Suprapubic skin (tissue), 4 donors: Measurements from ENCODE around the gene EME2. TPM values are rescaled to one million over a fixed set of nuclear protein-coding genes. Genes with fewer than 3 reads are reported as not detected.

ENCODE experiments used
- DNase-seq, 2 donors: peaks; one replicate each; pipeline ENCODE4 v3.0.0-alpha.2; 2019; ENCODE audit warnings: low spot score in 2 of 2
- H3K27ac ChIP-seq: fragments of 200-600 bp; sonication (generic); one replicate; pipeline ENCODE4 v1.5.1; 2019
- H3K27me3 ChIP-seq: fragments of 200-600 bp; sonication (generic); one replicate; pipeline ENCODE4 v1.5.1; 2019
- H3K36me3 ChIP-seq: fragments of 200-600 bp; sonication (generic); one replicate; pipeline ENCODE4 v1.5.1; 2019
- H3K4me1 ChIP-seq: fragments of 200-600 bp; sonication (generic); one replicate; pipeline ENCODE4 v1.5.1; 2019
- H3K4me3 ChIP-seq: fragments of 200-600 bp; sonication (generic); one replicate; pipeline ENCODE4 v1.5.1; 2019; ENCODE audit warnings: mild to moderate bottlenecking
- H3K9me3 ChIP-seq: fragments of 200-600 bp; sonication (generic); one replicate; pipeline ENCODE4 v1.5.1; 2019
- EP300 ChIP-seq: sonication (generic); formaldehyde crosslinking; IDR thresholded peaks from one replicate; pipeline ENCODE4 v1.6.1; 2017; ENCODE audit warnings: antibody characterized with exemption
- POLR2A ChIP-seq, 2 donors: fragments of 450-650 bp; IDR thresholded peaks; one replicate each; pipeline ENCODE4 v1.6.1; 2017; ENCODE audit warnings: antibody characterized with exemption in 2 of 2, mild to moderate bottlenecking in 2 of 2, moderate library complexity in 2 of 2
- POLR2AphosphoS5 ChIP-seq, 3 donors: sonication (generic); formaldehyde crosslinking; IDR thresholded peaks; one replicate each; pipeline ENCODE4 v1.6.1; 2017; ENCODE audit warnings: antibody characterized with exemption in 3 of 3
- WGBS: methylation state at CpG from one replicate; pipeline ENCODE4 v1.1.5; 2018; 5-methylcytosine and 5-hydroxymethylcytosine counted together
- total RNA-seq, 4 donors: library from RNA; depleted of rRNA; stranded (reverse); fragments of >200 nt; gene quantifications; one replicate each; pipeline ENCODE4 v1.1.0, GENCODE V29; 2016
- TF ChIP-seq, protein P1 (sequence below), 2 donors: fragments of 200-600 bp in 1 of 2; fragments of 450-650 bp in 1 of 2; sonication (generic) in 1 of 2; IDR thresholded peaks; one replicate each; pipeline ENCODE4 v1.5.1; 2016 to 2019; ENCODE audit warnings: antibody characterized with exemption in 2 of 2, mild to moderate bottlenecking in 1 of 2, moderate library complexity in 1 of 2

Gene EME2
- total RNA-seq, 4 donors from 2014 or later, result 9.8 to 26.3 (median 15.1) TPM

- Histone ChIP-seq H3K4me3 (no peak overlapping the region), H3K27ac (no peak overlapping the region), H3K36me3 (peaks cover 44% of the 10 kb centered on the region), H3K9me3 (no peaks in the 10 kb centered on the region), H3K27me3 (no peaks in the 10 kb centered on the region), H3K4me1 (peaks cover 41% of the 10 kb centered on the region)
- TF ChIP-seq EP300 (no peak), POLR2A (IDR thresholded peaks at IDR 0.05) (no peak), POLR2AphosphoS5 (IDR thresholded peaks at IDR 0.05) (no peak)
- TF ChIP-seq, protein P1, sequence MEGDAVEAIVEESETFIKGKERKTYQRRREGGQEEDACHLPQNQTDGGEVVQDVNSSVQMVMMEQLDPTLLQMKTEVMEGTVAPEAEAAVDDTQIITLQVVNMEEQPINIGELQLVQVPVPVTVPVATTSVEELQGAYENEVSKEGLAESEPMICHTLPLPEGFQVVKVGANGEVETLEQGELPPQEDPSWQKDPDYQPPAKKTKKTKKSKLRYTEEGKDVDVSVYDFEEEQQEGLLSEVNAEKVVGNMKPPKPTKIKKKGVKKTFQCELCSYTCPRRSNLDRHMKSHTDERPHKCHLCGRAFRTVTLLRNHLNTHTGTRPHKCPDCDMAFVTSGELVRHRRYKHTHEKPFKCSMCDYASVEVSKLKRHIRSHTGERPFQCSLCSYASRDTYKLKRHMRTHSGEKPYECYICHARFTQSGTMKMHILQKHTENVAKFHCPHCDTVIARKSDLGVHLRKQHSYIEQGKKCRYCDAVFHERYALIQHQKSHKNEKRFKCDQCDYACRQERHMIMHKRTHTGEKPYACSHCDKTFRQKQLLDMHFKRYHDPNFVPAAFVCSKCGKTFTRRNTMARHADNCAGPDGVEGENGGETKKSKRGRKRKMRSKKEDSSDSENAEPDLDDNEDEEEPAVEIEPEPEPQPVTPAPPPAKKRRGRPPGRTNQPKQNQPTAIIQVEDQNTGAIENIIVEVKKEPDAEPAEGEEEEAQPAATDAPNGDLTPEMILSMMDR (IDR thresholded peaks at IDR 0.05), result no peak
- 63% methylated on average over 5 of the region's 6 CpGs for WGBS
- no peak for DNase-seq
Observed at GRCh38 chr16:1780677-1781072, 8.1 kb downstream of the EME2 start.

DNA sequence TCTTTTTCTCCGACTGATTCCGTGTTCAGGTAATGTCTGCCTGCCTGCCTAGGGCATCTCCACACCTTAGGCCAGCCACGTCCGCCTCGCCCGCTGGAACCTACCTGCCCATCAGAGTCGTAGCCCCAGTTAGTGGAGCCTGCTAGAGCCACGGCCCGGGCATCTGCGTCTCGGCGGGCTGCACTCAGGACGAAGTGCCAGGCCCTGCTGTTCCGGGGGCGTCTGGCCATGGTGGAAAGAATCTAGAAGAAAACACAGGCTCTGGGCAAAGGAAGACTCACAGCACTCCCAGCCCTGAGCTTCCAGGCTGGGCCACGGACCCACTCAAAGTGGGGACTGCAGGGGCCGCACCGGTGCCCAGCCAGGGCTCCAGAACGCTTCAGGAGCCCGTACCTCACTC is 8.6 kb downstream of the EME2 start:
- Histone ChIP-seq H3K4me1 (peaks cover 43% of the 10 kb centered on the region), H3K4me3 (peak overlapping the region; percentile 79)
- DNase-seq, result no peak

GRCh38 chr16:1781758-1782407 is 9.3 kb downstream of the EME2 start:
- Histone ChIP-seq H3K27ac (peak overlapping the region; percentile 91), H3K4me1 (peaks cover 45% of the 10 kb centered on the region), H3K36me3 (peaks cover 40% of the 10 kb centered on the region), H3K9me3 (no peaks in the 10 kb centered on the region), H3K4me3 (peak overlapping the region; percentile 79), H3K27me3 (no peaks in the 10 kb centered on the region)
- DNase-seq, result no peak
- no peak for TF ChIP-seq POLR2A (IDR thresholded peaks at IDR 0.05)
- TF ChIP-seq, protein P1 (IDR thresholded peaks at IDR 0.05), result no peak
- TF ChIP-seq EP300, result no peak
- no peak for TF ChIP-seq POLR2AphosphoS5 (IDR thresholded peaks at IDR 0.05)
- WGBS, result under 1% methylated on average over 34 of the region's 70 CpGs

More for the DNA sequence above, 8.6 kb downstream of the EME2 start:
- H3K36me3 ChIP-seq, result peaks cover 41% of the 10 kb centered on the region
- peak overlapping the region; percentile 91 for H3K27ac ChIP-seq
- 61% methylated on average over 20 of the region's 20 CpGs for WGBS
- no peaks in the 10 kb centered on the region for H3K27me3 ChIP-seq
- H3K9me3 ChIP-seq, result no peaks in the 10 kb centered on the region
- TF ChIP-seq, protein P1 (IDR thresholded peaks at IDR 0.05), result no peak
- no peak for TF ChIP-seq POLR2A (IDR thresholded peaks at IDR 0.05)
- no peak for TF ChIP-seq POLR2AphosphoS5 (IDR thresholded peaks at IDR 0.05)
- TF ChIP-seq EP300, result no peak

DNA sequence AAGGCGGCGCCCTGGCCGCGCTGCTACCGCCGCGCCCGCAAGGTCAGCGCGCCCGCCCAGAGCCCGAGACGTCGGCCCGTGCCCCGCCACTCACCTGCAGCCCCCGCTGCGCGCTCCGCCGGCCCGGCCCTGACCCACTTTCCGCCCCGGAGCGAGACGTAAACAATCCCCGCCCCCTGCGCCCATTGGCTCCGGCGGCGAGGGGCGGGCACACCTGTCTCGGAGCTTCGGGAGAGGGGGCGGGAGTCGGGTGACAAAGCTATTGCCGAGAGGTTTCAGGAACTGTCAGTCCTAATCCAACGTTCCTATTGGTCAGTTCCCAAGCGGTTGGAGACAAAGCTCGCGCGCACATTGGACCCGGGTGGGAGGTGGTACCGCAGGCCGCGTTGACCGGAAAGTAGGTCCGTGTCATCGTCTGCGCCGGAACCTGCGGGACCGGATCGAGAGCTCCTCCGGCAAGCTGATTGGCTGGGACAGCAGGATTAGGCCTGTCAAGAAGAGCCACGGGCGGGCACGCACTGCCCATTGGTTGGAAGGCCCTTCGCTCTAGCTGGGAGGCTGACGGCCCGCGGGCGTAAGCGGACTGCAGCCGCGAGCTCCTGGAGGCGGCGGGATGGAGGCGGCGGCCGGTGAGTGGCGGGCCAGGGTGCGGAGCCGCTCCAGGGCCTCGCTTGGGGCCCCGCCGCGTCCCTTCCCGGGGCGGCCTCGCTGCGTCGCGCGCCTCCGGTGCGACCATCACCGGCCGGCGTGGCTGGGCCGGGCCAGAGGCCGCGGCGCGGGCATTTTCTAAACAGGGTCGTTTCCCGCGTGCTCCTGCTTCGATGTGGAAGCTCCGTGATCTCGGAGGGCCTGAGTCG is 10.0 kb downstream of the EME2 start, which contains the start of the genes NUBP2 and SPSB3:
Gene NUBP2, plus strand, starts transcription at position 553 of the 857 bp plus-strand sequence. Its CDS starts 61 bp downstream, at position 614.
Gene SPSB3, minus strand, starts transcription at position 164 of the 857 bp plus-strand sequence. CDS start 1,088 bp downstream, outside the sequence.
- Histone ChIP-seq H3K27ac (peak within 1 kb of the TSS; percentile 92), H3K36me3 (peaks cover 40% of the 10 kb centered on the region), H3K4me3 (peak within 1 kb of the TSS; percentile 79), H3K27me3 (no peaks in the 10 kb centered on the region), H3K4me1 (peaks cover 47% of the 10 kb centered on the region), H3K9me3 (no peaks in the 10 kb centered on the region)
- DNase-seq, result peak; percentile 100
- TF ChIP-seq POLR2AphosphoS5 (IDR thresholded peaks at IDR 0.05) (peak in 2 of 3 donors; percentile 22 to 96), POLR2A (IDR thresholded peaks at IDR 0.05) (peak in 1 of 2 donors; percentile 46), EP300 (no peak)
- TF ChIP-seq, protein P1 (IDR thresholded peaks at IDR 0.05), result no peak
- WGBS, result 0% methylated on average over 2 of the region's 102 CpGs
